Measurements from ENCODE around the gene EGFR.

Gene EGFR

DNA sequence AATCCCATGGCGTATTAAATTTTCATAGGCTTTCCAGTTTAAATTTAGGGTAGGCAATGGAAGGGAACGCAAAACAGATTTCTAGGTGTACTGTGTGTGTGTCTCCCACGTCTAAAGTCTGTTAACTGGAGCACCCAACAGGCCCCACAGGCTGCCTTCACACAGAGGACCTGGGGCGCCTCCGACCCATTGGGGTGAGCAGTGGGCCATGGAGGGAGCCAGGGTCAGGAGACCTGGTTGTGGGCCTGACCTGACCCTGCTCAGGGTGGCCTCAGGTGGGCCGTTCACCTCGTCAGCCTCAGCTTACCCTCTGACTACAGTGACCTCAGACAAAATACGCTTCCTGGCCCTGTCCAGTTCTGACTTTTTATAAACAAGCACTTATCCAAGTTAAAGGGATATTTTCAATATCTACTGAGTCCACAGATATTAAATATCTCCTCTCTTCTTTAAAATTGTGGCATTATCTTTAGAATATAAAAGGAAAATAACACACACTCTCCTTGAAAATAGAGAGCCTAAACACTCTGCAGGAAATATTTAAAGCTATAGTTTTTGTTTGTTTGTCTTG is 159.6 kb downstream of the EGFR start:
- no peak for DNase-seq

- DNase-seq: no peak
Observed at GRCh38 chr7:55178863-55179773, 160.3 kb downstream of the EGFR start.

DNA sequence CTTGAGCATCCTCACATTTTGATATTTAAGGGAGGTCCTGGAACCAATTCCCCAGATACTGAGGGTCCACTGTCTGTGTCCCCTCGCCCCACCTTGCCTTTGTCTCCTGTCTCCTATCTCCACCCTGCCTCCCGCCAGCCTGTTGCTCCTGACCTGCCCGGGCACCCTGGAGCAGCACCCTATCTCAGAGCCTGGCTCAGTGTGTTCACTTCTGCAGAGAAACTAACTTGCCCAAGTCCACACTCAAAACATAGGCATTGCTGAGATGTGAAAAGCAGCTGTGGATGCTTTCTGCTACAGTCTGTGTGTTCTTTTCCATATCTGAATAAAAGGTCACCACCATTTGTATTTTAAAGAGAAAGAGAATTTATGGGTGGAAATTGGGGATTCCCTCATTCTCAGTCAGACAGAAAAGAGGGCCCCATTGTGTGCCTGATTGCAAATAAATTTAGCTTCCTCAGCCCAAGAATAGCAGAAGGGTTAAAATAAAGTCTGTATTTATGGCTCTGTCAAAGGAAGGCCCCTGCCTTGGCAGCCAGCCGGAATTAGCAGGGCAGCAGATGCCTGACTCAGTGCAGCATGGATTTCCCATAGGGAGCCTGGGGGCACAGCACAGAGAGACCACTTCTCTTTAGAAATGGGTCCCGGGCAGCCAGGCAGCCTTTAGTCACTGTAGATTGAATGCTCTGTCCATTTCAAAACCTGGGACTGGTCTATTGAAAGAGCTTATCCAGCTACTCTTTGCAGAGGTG is 161.3 kb downstream of the EGFR start:
- DNase-seq: no peak

DNA sequence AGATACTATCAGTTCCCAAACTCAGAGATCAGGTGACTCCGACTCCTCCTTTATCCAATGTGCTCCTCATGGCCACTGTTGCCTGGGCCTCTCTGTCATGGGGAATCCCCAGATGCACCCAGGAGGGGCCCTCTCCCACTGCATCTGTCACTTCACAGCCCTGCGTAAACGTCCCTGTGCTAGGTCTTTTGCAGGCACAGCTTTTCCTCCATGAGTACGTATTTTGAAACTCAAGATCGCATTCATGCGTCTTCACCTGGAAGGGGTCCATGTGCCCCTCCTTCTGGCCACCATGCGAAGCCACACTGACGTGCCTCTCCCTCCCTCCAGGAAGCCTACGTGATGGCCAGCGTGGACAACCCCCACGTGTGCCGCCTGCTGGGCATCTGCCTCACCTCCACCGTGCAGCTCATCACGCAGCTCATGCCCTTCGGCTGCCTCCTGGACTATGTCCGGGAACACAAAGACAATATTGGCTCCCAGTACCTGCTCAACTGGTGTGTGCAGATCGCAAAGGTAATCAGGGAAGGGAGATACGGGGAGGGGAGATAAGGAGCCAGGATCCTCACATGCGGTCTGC is 162.2 kb downstream of the EGFR start:
- DNase-seq: no peak

GRCh38 chr7:55181762-55182161 is 162.9 kb downstream of the EGFR start:
- no peak for DNase-seq

DNA sequence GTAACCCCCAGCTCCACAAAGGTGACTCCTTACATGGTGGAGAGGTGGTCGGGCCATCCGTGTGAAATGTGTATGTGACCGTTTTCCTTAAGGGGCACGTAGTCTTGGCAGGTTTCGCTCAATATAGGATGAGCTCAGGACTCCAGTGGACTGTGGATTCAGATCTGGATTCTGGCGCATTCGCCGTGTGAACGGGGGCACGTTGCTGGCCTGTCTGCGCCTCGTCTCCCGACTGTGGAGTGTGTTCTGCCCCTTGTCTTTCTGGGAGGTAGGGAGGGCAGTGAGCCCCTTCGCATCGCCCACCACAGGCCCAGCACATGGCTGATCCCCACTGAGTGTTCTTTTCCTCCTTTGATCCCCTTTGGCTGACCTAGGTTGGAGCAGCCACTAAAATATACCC is 165.1 kb downstream of the EGFR start:
- no peak for DNase-seq

DNA sequence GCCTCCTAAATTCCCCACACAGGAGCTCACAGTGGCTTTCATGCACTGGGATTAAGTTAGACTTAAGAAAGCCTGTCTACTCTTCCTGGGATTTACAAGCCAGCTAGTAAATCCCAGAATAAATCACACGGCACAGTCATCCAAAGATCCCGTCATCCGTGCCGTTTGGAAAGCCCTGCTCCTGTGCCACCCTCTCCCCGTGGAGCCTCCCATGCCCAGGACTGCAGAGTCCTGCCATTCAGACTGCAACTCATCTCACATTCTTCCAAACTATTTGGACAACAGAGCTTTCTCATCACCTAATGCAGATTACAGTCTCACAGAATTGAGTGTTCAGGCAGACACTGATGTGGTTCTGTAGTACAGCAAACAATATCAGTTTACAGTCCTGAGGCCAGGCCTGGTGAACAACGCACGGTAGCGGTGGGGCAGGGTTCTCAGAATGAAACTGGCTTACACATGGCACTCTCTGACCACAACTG is 166.5 kb downstream of the EGFR start:
- DNase-seq: no peak

DNA sequence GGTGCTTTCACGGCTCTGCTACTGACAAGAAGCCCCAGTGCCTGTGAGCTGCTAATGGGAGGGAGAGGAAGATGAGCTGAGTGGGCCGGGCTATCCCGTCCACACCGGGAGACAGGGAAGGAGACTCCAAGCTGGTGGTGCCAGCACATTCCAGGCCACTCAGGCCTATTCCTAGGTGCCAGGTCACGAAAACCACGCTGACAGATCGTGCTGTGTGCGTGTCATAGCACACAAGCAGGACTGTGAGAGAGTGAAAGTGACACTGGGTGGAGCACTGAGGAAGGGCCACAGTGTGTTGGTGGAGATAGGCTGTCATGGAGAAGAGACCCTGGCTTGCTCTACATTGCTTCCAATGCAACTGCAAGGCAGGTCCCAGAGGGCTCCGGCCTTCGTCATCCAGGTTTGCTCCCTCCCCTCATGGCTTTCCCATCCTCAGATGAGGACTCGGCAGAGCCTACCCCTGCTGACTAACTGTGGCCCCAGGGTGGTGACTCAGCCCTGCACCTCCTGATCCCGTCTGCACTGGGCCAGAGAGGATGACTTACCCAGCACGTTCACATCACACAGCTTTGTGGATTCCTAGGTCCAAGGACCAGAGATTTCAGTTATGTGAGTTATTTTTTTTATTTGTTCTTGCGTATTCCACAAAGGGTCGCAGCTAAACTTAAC is 167.3 kb downstream of the EGFR start:
- no peak for DNase-seq

DNA sequence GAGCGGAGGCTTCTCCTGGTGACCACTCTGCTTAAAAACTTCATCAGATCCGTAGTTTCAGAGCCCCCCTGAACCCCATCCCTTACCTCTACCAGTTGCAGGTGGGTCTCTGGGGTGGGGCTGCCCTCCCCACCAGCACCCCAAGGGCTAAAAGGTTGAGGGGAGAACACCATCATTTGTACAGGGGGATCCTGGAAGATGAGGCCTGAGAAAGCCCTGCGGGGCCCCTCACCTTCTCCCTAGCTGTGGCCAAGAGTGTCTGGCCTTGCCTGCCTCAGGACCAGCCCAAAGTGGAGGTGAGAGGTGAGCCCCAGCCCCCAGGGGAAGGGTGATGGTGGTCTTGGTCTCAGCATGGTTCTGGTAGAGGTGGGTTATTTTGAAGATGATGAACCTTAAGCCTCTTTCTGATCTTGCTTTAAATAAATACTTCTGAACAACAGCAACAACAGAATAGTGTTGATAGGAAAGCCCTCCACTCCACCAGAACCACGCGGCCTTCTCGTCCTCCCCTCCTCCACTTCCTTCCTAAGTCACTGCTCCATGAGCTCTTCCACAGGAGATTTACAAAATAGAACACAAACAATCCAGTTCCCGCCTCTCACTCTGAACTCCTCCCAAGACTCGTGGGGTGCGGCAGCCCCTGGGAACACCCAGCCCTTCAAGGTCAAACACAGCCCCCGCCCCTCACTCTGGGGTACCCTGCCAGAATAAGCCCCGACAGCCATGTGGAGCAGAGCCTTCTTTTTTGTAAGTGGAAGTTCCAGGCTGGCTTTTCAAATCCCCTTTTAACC is 169.1 kb downstream of the EGFR start:
- DNase-seq: no peak

DNA sequence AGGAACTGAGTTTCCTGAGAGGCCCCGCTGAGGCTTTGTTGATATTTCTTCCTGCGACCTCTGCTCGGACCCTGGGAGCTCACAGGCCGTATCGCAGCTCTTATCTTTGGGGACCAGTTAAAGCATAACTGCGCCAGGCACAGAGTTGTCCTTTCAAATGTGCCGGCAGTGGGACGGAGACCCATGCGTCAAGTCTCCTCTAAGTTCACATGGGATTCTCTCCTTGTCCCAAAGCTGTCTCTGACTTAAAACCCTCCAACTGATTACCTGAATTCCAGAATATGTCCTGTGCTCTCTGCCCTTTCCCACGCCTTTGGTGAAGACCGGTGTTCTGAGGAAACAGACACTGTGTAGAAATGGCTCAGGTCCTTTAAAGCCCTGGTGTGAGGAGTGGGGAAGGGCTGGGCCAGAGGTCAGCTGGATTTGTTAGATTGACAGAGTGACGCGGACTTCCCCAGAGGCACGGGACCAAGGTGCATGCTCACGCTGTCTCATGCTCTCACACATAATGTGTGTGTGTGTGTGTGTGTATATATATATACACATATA is 169.8 kb downstream of the EGFR start:
- DNase-seq: no peak

GRCh38 chr7:55189146-55189766 is 170.4 kb downstream of the EGFR start:
- no peak for DNase-seq

DNA sequence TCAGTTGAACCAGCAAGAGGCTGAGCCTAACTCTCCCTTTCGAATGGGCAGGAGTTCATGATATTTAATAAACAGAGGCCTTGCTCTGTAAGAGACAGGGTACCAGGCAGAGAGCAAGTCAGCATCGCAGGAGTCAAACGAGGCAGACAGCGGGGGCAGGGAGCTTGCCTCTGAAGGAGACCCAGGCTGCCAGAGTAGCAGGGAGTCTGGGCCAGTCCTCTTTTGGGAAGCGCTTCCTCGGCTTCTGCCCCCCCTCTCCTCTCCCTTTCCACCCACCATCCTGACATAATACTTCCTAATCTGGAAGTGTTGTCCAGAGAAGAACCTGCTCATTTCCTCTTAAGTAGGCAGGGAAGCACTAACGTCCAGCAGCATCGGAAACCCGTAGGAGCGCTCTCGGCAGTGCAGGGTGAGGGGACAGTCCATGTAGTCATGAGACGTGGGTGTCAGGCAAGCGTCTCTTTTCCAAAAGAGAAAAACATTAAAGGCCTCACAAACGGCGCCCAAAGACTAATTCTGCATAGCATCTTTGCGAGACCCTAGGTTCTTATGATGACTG is 171.1 kb downstream of the EGFR start:
- no peak for DNase-seq

DNA sequence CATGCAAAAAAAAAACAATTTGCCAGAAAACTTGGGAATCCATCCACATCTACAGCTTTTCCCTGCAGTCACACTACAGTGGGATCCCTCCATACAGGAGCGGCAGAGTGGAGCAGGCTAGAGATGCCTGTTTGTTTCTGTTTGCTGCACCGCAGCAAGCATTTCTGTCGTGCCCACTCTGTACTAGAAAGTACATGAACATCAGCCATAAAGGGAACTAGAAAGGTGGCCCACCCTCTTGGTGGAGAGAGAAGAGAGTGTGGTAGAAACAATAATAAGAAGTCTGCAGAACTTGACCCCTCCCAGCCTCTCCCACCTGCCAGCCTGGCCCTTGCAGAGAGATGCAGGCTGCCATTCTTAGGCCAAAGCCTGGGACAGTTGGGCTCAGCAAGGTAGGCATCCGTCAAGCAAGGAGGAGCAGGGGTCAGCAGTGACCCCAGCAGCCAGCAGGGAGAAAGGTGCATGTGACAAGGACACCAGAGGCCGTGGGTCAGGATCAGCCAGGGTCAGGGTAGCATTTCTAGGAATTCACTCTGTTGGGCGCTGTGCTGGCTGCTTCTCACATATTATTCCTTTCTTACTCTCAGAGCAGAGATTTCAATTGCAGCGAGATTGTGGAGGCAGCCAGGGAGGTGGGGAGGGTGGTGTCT is 171.8 kb downstream of the EGFR start:
- no peak for DNase-seq

DNA sequence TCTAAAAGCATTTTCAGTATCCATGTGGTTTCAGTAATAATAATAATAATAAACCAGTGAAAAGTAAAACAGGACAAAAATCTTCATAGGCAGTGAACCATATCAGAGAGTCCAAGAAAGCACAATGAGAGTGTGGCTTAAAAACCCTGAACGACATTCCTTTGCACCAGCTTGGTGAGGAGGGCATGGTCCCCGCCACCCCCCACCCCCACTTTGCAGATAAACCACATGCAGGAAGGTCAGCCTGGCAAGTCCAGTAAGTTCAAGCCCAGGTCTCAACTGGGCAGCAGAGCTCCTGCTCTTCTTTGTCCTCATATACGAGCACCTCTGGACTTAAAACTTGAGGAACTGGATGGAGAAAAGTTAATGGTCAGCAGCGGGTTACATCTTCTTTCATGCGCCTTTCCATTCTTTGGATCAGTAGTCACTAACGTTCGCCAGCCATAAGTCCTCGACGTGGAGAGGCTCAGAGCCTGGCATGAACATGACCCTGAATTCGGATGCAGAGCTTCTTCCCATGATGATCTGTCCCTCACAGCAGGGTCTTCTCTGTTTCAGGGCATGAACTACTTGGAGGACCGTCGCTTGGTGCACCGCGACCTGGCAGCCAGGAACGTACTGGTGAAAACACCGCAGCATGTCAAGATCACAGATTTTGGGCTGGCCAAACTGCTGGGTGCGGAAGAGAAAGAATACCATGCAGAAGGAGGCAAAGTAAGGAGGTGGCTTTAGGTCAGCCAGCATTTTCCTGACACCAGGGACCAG is 172.5 kb downstream of the EGFR start:
- DNase-seq: no peak

DNA sequence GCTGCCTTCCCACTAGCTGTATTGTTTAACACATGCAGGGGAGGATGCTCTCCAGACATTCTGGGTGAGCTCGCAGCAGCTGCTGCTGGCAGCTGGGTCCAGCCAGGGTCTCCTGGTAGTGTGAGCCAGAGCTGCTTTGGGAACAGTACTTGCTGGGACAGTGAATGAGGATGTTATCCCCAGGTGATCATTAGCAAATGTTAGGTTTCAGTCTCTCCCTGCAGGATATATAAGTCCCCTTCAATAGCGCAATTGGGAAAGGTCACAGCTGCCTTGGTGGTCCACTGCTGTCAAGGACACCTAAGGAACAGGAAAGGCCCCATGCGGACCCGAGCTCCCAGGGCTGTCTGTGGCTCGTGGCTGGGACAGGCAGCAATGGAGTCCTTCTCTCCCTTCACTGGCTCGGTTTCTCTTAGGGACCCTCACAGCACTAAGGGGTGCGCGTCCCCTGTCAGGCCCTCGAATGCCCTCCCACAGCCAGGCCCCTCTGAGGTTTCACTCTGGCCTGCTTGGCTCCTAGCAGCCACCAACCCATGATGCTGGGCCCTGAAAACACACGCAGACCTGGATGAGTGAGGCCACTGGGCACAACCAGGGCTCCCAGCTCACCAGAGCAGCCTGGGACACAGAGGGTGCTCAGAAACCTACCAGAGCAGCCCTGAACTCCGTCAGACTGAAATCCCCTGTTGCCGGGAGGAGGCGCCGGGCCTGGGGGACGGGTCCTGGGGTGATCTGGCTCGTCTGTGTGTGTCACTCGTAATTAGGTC is 173.3 kb downstream of the EGFR start:
- no peak for DNase-seq

DNA sequence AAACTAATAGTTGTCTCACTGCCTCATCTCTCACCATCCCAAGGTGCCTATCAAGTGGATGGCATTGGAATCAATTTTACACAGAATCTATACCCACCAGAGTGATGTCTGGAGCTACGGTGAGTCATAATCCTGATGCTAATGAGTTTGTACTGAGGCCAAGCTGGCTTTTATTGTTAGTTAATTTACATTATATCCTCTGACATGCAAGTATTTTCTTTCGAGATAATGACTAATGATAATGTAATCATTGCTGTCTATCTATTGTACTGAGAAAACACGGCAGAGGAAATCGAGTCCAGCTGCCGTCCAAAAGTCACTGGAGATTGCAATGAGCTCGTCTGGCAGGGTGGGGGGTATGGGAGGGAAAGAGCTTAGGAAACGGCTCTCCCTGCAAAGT is 173.9 kb downstream of the EGFR start:
- no peak for DNase-seq

GRCh38 chr7:55193245-55193644 is 174.4 kb downstream of the EGFR start:
- DNase-seq: no peak

DNA sequence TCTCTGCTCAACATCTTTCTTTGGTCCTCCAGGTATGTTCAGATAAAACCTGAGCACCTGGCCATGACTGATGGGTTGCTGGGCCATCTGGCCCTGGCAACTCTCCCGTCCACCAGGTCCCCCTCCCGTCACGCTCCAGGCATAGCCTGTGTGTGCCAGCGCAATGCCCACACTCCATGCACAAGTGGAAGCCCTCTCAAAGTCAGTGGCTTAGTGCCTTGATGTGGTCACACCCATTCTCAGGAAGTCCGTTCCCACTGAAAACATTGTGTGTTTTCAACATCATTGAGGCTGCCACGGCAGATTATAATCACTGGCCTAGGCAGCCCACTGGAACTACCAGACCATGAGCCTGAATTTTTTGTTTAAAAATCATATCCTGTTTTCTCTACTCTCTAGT is 175.7 kb downstream of the EGFR start:
- DNase-seq: no peak

All from NCI-H2081 treated with DMSO at 0.1 percent for 48 hours (cell line).